Measurements from ENCODE around the gene TMEM184A. TPM values are rescaled to one million over a fixed set of nuclear protein-coding genes. Genes with fewer than 3 reads are reported as not detected.
A peak's percentile ranks its signal among the peaks of the same experiment; 100 is the strongest.
"Not testable (repeated sequence)": the region's sequence is repeated elsewhere in the genome, so short reads cannot be mapped to it uniquely, and the experiment has no call there.

The TMEM184A gene
- total RNA-seq, 1 donor from 2014 or later: under 0.01 TPM

DNA sequence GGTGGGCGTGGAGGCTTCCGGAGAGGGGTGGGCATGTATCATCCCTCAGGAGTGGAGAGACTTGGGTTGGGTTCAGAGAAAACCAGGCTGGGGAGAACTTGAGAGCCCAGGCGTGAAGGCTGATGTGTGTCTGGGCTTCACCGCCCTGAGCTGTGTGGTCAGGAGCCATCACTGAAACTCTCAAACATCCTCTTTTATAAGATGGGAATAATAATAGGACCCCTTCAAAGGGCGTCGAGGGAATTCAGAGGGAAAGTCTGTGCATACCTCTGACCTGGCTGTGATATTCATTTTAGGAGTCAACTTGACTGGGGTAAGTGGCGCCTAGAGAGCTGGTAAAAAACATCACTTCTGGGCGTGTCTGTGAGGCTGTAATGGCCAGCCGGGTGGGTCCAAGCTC is 34.9 kb upstream of the TMEM184A start:
- no peak for DNase-seq (ENCODE audit: low read depth in 2 of 2)

DNA sequence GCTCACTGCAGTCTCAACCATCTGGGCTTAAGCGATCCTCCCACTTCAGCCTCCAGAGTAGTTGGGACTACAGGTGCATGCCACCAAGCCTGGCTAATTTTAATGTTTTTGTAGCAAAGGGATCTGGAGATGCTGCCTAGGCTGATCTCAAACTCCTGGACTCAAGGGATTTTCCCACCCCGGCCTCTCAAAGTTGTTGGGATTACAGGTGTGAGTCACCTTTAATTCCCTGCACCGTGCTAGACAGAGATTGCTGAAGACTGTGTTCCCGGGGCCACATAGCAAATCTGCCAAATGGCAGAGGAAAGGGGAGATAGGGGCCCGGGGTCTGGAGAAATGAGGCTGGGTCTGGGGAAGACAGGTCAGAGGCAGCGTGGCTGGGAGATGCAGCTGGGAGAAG is 34.5 kb upstream of the TMEM184A start:
- DNase-seq (ENCODE audit: low read depth in 2 of 2): no peak

GRCh38 chr7:1588978-1589377 is 33.0 kb upstream of the TMEM184A start:
- DNase-seq (ENCODE audit: low read depth in 2 of 2): no peak

DNA sequence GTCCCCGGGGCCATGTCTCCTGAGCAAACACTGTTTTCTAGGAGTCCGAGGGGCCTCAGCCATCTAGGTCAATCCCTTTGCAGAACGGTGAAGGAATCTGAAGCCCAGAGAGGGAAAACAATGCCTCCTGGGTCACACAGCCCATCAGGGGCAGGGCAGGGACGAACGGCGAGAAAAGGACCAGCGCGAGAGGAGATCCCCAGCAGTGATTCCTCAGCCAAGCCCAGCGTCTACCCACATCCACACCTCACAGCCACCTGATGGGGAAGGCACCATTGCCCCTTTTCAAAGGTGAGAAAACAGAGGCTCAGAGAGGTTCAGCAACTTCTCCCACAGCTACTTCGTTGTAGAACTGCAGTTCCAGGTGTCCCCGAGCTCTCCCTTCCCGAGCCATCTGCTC is 31.7 kb upstream of the TMEM184A start:
- DNase-seq (ENCODE audit: low read depth in 2 of 2): no peak

DNA sequence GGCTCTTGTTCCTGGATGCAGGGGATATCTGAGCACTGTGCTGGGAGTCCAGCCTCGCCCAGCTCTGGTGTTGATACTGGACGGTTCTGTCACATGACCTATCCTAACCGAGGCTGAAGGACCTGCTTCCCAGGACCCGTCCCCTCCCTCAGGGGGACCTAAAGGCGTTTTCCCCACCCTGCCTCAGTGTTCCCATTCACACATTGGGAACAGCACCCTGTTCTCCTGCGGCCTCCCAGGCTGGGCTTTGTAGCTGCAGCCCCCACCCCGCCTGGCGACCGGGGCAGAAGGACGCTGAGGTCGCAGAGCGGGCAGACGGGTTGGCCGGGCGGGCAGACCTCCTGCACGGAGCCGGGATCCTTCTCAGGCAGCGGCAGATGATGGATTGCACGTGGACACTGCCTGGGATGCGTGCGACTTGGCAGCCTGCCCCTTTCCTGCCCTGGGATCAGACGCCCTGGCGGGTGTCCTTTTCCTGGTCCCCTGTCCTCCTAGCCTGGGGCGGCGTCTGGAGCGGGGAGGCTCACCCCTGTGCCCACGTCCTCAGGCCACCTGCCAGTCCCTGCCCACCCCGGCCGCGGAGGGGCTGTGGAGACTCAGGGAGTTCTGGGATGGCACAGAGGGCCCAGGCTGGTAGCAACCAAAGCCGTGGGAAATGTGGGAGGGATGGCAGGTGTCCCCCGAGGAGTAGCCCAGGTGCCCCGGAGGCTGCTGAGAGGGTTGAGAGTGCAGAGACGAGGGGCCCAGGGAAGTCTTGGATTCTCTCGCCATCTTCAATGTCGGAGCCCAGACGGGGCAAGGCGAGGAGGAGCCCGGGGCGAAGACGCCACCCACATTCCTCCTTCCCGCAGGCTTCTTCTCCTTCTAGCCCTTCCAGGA is 31.1 kb upstream of the TMEM184A start:
- no peak for DNase-seq (ENCODE audit: low read depth in 2 of 2)

GRCh38 chr7:1586126-1586826 is 30.3 kb upstream of the TMEM184A start:
- DNase-seq (ENCODE audit: low read depth in 2 of 2): no peak

- no peak for DNase-seq (ENCODE audit: low read depth in 2 of 2)
Observed at GRCh38 chr7:1585142-1585981, 29.4 kb upstream of the TMEM184A start.

DNA sequence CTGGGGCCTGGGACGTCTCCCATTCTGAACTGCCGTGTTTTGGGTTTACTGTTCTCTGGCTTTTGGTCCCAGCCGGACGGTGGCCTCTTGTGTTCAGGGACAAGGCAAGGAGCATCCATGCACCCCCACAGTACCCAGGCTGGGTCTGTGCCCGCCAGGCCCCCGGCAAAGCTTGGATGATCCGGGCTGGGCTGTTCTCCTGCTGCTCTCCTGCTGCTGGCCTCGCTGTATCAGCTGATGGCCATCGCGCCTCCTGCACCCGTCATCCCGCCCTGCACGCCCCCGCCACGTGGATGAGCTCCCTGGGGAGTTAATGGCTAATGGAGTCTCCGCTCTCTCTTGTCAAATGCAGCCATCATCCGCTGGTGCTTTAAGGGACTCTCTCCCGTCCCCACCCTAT is 28.7 kb upstream of the TMEM184A start:
- DNase-seq (ENCODE audit: low read depth in 2 of 2): no peak

DNA sequence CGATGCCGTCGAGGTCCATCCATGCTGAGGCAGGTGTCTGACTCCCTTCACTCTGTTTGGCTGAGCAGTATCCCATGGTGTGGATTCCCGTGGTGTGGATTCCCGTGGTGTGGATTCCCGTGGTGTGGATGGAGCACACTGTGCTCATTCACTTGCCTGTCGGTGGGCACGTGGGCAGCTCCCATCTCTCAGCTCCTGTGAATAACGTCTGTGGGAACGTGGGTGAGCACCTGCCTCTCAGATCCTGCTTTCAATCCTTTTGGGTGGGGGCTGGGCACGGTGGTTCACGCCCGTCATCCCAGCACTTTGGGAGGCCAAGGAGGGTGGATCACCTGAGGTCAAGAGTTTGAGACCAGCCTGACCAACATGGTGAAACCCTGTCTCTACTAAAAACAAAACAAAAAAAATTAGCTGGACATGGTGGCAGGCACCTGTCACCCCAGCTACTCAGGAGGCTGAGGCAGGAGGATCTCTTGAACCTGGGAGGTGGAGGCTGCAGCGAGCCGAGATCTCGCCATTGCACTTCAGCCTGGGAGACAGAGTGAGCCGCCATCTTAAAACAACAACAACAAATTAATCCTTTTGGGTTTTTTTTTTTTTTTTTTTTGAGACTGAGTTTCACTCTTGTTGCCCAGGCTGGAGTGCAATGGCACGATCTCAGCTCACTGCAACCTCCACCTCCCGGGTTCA is 27.4 kb upstream of the TMEM184A start:
- not testable (repeated sequence) for DNase-seq (ENCODE audit: low read depth in 2 of 2)

DNA sequence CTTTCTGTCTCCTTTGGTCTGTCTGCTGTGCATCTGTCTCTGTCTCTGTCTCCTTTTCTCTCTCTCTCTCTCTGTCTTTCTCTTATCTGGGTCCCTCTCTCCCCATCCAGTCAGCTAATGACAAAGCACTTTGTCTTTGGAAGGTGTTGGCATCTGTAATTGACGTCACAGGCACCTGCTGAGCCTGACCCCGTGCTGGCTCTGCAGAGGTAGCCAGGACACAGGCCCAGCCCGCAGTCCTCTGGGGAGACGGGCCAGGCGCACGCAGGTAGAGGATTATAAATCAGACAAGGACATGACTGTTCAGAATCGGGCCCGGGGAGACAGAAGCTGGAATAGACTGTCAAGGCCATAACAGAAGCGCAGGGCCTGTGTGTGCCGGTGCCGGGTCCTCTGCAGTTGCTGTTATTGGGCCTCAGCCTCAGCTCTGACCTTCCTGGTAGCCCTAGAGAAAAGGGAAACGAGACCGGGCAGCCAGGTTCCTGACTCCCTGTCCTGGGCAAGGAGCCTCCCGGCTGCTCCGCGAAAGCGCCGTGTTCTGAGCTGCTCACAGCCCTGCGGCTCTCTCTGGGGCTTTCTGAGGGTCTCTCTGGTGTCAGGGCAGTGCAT is 24.5 kb upstream of the TMEM184A start:
- DNase-seq (ENCODE audit: low read depth in 2 of 2): no peak

DNA sequence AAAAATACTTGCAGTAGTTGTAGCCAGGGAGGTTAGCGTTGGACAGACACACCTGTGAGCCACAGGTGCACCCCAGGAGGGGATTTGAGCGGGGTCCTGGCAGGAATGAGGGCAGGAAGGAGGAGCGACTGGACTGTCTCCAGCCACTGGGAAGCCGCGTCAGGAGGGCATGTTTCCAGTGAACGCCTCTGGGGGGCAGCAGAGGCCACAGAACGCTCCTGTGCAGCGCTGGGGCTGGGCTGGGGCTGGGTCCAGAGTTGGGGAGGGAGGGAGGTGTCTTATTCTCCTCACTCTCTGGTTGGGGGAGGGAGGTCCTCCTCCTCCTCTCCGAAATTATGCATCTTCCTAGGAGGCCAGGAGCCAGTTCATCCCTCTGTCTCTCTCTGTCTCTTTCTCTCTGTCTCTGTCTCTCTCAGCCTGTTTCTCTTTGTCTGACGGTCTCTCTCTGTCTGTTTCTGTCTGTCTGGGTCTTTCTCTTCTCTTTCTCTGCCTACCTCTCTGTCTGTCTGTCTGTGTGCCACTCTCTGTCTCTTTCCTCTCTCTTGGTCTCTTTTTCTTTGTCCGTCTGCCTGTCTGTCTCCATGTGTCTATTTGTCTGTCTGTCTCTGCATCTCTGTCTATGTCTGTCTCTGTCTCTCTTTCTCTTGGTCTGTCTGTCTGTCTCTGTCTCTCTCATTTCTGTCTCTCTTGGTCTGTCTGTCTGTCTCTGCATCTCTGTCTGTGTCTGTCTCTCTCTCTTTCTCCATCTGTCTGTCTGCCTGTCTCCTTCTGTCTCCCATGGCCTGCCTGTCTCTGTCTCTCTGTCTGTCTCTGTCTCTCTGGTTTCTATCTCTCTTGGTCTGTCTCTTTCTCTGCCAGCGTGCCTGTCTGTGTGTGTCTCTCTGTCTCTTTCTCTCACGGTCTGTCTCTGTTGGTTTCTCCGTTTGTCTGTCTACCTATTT is 23.7 kb upstream of the TMEM184A start:
- peak; percentile 21 to 57 for DNase-seq (ENCODE audit: low read depth in 2 of 2)

GRCh38 chr7:1578513-1578912 is 22.5 kb upstream of the TMEM184A start:
- DNase-seq (ENCODE audit: low read depth in 2 of 2): no peak

- no peak for DNase-seq (ENCODE audit: low read depth in 2 of 2)
Observed at GRCh38 chr7:1576521-1577253, 20.7 kb upstream of the TMEM184A start.

- no peak for DNase-seq (ENCODE audit: low read depth in 2 of 2)
Observed at GRCh38 chr7:1575809-1576208, 19.8 kb upstream of the TMEM184A start.

DNA sequence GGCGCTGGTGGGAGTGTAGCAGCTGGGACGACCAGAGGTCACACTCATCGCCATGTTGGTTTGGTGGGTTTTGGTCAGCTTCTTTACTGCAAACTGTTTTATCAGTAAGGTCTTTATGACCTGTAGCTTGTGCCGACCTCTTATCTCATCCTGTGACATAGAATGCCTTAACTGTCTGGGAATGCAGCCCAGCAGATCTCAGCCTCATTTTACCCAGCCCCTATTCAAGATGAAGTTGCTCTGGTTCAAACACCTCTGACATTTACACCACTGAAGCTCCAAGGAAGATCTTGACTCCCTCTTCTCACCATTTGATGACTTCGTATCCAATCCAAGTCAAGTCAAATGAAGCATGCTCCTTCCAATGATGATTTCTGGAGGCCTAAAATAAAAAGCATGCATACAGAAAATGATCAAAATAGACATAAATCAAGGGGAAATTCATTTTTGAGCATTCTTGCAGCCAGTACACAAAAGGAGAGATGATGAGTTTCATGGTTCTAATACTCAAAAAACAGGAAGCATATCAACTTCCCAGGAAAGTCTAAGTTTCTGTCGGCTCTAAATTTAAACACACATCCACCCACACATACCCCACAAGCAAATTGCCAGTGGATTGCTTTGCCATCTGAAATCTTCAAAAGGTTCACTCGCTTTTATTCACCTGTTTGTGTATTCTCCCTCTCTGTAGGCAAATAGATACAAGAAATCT is 16.3 kb upstream of the TMEM184A start:
- DNase-seq (ENCODE audit: low read depth in 2 of 2): no peak

DNA sequence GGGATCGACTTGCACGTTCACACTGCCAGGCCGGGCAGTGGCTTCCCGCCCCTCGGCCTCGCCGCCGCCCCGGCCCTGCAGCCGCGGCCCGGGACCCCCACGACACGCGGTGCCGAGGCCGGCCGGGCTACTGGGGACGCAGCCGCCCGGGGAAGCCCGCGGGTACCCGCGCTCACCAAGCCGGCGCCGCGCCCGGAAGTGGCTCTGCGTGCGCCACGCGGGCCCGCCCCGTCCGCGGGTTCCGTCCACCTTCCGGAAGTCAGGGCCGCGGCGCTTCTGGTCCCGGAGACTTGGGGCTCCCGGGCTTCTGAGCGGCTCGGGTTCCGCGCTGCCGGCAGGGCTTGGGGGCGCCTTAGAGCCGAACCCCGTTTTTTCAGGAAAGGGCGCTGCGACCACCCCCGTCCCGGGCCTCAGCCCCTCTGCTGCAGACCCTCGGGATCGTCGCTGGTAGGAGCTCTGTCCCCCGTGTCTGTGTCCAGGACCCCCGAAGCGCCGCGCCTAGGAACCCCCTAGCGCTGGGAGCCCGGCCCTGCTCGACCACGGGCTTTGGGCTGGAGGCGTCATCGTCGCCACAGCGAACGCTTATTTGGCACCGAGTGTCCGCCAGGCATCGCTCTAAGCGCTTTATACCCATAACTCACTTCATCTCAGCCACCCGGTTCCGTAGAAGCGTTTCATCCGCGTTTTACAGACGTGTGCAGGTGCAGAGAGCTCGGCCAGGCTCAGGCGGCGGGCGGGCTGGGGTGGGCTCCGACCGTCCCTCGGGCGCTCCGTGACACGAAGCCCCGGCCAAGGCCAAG is 14.0 kb upstream of the TMEM184A start, which contains the start of gene PSMG3:
Gene PSMG3 (minus strand): TSS at position 200 of the 800 bp plus-strand sequence. CDS start 693 bp downstream, outside the sequence.
- DNase-seq (ENCODE audit: low read depth in 2 of 2): peak; percentile 69 to 88

DNA sequence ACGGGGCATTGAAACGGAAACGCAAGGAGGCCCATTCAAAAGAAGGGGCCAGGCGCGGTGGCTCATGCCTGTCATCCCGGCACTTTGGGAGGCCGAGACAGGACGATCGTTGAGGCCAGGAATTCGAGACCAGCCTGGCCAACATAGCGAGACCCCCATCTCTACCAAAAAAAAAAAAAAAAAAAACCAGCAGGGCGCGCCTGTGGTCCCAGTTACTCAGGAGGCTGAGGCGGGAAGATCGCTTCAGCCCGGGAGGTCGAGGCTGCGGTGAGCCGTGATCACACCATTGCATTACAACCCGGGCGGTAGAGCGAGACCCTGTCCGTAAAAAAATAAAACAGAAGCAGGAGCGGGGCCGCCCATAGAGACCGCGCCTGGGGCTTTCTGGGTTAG is 13.4 kb upstream of the TMEM184A start:
- DNase-seq (ENCODE audit: low read depth in 2 of 2): no peak

All from dermis microvascular lymphatic vessel endothelial cell (primary cell).